NCI-H82 treated with DMSO at 0.1 percent for 48 hours (cell line): ENCODE measurements around the gene POLR3H.

Experiments used
- DNase-seq: peaks from one replicate; lab custom pipeline; 2025; ENCODE audit not compliant: unreplicated experiment; lab: John Stamatoyannopoulos, UW

POLR3H gene

GRCh38 chr22:41522813-41523212, 21.5 kb downstream of the POLR3H start:
- DNase-seq = no peak

DNA sequence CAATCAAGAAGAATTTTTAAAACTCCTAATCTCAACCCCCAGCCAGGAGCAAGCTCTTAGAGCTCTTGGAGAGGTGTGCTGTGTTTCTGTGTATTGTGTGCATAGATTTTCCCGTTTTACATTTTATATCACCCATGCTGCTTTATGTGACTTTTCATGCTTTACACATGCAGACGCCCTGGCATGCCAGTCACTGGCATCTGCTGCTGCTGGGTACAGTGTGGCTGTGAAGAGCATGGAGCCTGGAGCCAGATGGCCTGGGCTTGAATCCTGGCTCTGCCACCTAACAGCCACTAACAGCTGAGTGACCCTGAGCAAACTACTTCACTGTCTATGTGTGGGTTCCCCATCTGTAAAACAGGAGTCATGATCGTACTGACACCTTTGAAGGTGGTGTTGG, 23.1 kb downstream of the POLR3H start:
- no peak for DNase-seq

DNA sequence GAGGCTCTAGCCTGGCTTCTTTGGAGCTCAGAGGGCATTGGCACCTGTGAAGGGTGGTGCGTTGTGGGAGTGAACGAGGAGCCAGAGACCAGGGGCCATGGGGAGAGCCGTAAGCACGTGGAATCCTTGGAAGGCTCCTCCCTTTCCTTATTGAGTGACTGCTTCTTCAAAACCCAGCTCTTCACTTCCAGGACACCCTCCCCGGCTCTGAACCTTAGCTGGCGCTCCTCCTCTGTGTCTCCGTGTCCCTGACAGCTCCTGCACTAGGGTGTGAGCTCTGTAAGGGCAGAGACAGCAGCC, 26.3 kb downstream of the POLR3H start:
- DNase-seq = no peak

- DNase-seq = no peak
Measured at GRCh38 chr22:41517172-41518047, 26.9 kb downstream of the POLR3H start.

GRCh38 chr22:41516462-41516861, 27.8 kb downstream of the POLR3H start:
- no peak for DNase-seq

- DNase-seq = no peak
Measured at GRCh38 chr22:41513391-41513790, 30.9 kb downstream of the POLR3H start.

DNA sequence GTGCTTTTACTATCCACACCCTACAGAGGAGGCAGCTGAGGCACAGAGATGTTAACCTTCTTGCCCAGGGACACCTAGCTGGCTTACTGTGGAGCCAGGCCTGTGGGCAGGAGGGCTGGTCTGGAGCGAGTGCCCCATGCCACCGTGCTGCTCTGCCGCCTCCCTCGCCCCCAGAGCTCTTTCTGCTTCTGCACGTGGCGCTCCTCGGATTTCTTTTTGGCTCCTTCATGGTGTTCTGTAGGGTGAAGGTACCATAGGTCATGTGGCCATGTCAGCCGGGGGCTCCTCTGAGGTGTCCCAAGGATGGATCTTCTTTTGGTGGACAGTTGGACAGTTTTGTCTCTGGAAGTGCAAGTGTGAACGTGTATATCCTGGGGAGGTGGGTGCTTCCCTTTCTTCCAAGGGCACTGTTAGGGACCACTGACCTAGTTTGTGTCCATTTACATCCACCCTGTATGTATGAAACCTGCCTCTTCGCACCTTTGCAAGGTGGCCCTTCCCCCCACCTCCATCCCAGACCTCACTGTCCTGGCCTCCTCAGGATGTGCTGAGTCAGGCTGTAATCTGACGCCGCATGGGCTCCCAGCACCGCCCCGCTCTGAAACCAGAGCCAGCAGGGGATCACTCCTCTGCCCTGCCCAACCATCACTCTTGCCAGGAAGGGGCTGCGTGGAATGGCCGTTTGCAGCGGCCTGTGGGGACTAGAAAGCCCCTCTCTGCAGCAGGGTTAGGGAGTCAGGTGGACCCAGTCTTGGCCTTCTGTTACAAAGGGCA, 31.7 kb downstream of the POLR3H start:
- DNase-seq = no peak

GRCh38 chr22:41511521-41511968, 32.7 kb downstream of the POLR3H start:
- no peak for DNase-seq

GRCh38 chr22:41508770-41509170, 35.5 kb downstream of the POLR3H start:
- DNase-seq = no peak

GRCh38 chr22:41507330-41508063, 36.8 kb downstream of the POLR3H start:
- no peak for DNase-seq

- DNase-seq = no peak
Measured at GRCh38 chr22:41505511-41506220, 38.6 kb downstream of the POLR3H start.

DNA sequence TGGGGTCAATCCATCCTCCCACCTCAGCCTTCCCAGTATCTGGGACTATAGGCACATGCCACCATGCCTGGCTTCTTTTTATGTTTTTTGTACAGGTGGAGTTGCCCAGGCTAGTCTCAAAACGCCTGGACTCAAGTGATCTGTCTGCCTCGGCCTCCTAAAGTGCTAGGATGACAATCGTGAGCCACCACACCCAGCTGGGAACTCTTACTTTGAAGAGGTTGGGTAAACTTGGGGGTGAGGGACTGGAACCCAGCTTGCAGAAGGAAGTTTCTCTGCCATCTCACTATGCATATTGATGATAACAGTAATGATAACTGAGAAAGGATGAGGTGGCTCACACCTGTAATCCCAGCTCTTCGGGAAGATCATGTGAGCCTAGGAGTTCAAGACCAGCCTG, 39.5 kb downstream of the POLR3H start:
- no peak for DNase-seq

DNA sequence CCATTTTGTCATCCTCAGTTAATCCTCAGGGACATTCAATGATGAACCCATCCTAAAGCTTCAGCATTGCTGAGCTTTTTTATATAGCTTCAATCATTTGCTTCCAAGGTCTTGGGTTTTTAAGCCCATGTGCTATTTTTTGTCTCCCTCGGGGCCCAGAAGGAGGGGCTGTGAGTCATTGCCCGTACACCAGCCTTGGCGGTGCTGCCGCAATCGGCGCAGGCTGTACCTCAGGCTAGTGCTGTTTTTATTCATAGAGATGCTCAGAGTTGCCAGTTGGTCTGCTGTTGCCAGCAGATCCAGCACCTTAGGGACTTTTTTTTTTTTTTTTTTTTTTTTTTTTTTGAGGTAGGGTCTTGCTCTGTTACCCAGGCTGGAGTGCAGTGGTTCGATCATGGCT, 39.9 kb downstream of the POLR3H start:
- DNase-seq = no peak

- no peak for DNase-seq
Measured at GRCh38 chr22:41501209-41501608, 43.1 kb downstream of the POLR3H start.

DNA sequence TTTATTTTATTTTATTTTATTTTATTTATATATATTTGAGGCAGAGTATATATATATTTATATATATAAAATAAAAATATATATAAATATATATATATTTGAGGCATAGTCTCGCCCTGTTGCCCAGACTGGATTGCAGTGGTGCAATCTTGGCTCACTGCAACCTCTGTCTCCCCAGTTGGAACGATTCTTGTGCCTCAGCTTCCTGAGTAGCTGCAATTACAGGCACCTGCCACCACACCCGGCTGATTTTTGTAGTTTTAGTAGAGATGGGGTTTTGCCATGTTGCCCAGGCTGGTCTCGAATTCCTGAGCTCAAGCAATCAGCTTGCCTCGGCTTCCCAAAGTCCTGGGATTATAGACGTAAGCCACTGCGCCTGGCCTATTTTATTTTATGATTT, 44.0 kb downstream of the POLR3H start:
- DNase-seq = no peak

GRCh38 chr22:41499624-41500280, 44.5 kb downstream of the POLR3H start:
- no peak for DNase-seq

- no peak for DNase-seq
Measured at GRCh38 chr22:41498303-41498835, 45.9 kb downstream of the POLR3H start.

DNA sequence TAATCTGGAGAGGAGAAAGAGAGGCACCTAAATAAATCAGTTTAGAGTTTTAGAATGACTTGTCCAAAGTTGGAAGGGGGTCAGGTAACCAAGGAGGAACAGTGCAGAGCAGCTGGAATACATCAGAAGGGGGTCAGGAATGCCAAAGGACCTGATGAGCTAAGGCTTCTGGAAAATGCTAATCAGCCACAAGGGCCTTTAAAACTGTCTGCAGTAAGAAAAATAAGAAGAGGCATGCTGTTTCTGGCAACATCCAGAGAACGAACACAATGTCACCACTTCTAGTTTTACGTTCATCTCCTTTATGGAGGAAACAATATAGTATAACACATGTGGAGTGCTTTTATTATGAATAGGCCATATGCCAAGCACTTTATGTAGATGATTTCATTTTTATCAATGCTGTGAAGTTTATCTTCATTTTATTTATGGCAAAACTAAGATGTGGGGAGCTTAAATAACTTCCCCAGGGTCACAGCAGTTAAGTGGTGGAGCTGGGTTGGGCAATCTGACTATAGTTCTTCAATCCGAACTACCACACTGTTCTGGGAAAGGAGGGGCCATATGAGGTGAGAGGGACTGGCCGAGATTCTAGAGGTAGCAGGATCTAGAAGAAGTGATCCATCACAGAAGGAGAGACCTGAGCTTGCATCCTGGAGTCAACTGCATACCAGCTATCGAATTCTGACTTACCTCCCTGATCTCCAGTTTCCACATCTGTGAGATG, 52.7 kb downstream of the POLR3H start:
- DNase-seq = no peak

DNA sequence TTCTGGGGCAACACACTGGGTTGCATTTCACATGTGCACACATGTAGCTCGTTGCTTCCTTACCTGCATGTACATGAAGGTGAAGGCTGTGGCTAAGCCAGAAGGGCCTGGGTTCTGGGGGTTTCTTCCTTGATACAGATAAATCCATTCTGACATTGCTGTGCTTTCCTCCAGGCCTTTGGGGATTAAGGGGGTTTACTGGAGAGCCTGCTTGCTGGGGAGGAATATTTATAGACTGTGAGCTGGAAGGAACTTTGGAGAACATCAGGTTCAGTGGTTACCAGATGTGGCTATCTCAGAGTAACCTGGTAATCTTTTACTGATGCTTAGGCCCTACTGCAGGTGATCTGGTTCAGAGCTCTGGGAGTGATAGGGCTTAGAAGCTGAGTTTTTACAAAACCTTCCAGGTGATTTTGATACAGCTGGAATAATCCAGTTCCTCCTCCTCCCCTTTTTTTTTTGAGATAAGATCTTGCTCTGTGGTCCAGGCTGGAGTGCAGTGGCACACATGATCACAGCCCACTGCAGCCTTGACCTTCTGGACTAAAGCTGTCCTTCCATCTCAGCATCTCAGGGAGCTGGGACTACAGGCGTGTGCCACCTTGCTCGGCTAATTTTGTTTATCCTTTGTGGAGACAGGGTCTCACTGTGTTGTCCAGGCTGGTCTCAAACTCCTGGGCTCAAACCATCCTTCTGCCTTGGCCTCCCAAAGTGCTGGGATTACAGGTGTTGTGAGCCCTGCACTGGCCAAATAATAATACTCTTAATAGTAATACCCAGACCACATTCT, 55.5 kb downstream of the POLR3H start:
- DNase-seq = no peak
